ENCODE data around the gene TTC13. TPM values are rescaled to one million over a fixed set of nuclear protein-coding genes. Genes with fewer than 3 reads are reported as not detected.

TTC13 gene
- polyA plus RNA-seq, 1 of the 3 experiments (the other 2 are of a cell fraction) = 5.5 TPM

DNA sequence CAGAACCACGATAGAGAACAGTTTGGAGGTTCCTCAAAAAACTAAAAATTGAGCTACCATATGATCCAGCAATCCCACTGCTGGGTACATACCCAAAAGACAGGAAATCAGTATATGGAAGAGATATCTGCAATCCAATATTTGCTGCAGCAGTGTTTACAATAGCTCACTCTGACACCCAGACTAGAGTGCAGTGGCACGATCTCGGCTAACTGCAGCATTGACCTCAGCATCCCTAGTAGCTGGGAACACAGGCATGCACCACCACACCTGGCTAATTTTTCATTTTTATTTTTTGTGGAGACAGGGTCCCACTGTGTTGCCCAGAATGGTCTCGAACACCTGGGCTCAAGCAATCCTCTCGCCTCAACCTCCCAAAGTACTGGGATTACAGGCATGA lies 13.1 kb downstream of the TTC13 start:
- Histone ChIP-seq H3F3A (replicated peaks; ENCODE audit: insufficient read depth) (no peaks in the 10 kb centered on the region), H3K4me3 (ENCODE audit: low read depth in 2 of 2, low read length in 1 of 2) (no peak overlapping the region), H2AFZ (ENCODE audit: low read depth) (no peak overlapping the region), H3K36me3 (replicated peaks in 1 of 2; ENCODE audit: control insufficient read depth in 1 of 2, insufficient read depth in 2 of 2, low read length in 1 of 2) (no peaks in the 10 kb centered on the region), H3K4me2 (no peak overlapping the region), H4K20me1 (ENCODE audit: insufficient read depth) (no peaks in the 10 kb centered on the region), H3K27ac (ENCODE audit: low read depth in 2 of 2, low read length in 1 of 2) (no peak overlapping the region), H3K4me1 (ENCODE audit: control insufficient read depth in 1 of 2, insufficient read depth in 2 of 2, low read depth in 1 of 2, low read length in 1 of 2) (peaks cover 0 to 4% of the 10 kb centered on the region in 2 experiments; a peak in 2 of 4 replicates), H3K9me2 (no peaks in the 10 kb centered on the region), H3K9me3 (no peaks in the 10 kb centered on the region), H3K79me2 (ENCODE audit: insufficient read depth) (no peaks in the 10 kb centered on the region), H3K27me3 (ENCODE audit: insufficient read depth) (no peaks in the 10 kb centered on the region), H3K9ac (no peak overlapping the region)
- ChIA-PET POLR2A (no interaction called here), CTCF (no interaction called here)
- TF ChIP-seq, protein P1, sequence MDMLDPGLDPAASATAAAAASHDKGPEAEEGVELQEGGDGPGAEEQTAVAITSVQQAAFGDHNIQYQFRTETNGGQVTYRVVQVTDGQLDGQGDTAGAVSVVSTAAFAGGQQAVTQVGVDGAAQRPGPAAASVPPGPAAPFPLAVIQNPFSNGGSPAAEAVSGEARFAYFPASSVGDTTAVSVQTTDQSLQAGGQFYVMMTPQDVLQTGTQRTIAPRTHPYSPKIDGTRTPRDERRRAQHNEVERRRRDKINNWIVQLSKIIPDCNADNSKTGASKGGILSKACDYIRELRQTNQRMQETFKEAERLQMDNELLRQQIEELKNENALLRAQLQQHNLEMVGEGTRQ (IDR thresholded peaks at IDR 0.05; ENCODE audit: borderline replicate concordance, low read depth, low read length) = no peak
- TF ChIP-seq FOXJ3 (CRISPR knock-in tag; IDR thresholded peaks at IDR 0.05) (no peak), TEAD4 (IDR thresholded peaks at IDR 0.05; ENCODE audit: borderline replicate concordance, insufficient read depth) (no peak), NFIC (IDR thresholded peaks at IDR 0.05; ENCODE audit: borderline replicate concordance) (no peak), JUND (IDR thresholded peaks at IDR 0.05) (no peak), EZH2phosphoT487 (IDR thresholded peaks at IDR 0.05; ENCODE audit: borderline replicate concordance, low read depth) (no peak), EP300 (IDR thresholded peaks at IDR 0.05; ENCODE audit: borderline replicate concordance in 1 of 2, low read depth in 1 of 2, low read length in 1 of 2) (no peak)
- TF ChIP-seq, protein P2, sequence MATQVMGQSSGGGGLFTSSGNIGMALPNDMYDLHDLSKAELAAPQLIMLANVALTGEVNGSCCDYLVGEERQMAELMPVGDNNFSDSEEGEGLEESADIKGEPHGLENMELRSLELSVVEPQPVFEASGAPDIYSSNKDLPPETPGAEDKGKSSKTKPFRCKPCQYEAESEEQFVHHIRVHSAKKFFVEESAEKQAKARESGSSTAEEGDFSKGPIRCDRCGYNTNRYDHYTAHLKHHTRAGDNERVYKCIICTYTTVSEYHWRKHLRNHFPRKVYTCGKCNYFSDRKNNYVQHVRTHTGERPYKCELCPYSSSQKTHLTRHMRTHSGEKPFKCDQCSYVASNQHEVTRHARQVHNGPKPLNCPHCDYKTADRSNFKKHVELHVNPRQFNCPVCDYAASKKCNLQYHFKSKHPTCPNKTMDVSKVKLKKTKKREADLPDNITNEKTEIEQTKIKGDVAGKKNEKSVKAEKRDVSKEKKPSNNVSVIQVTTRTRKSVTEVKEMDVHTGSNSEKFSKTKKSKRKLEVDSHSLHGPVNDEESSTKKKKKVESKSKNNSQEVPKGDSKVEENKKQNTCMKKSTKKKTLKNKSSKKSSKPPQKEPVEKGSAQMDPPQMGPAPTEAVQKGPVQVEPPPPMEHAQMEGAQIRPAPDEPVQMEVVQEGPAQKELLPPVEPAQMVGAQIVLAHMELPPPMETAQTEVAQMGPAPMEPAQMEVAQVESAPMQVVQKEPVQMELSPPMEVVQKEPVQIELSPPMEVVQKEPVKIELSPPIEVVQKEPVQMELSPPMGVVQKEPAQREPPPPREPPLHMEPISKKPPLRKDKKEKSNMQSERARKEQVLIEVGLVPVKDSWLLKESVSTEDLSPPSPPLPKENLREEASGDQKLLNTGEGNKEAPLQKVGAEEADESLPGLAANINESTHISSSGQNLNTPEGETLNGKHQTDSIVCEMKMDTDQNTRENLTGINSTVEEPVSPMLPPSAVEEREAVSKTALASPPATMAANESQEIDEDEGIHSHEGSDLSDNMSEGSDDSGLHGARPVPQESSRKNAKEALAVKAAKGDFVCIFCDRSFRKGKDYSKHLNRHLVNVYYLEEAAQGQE (IDR thresholded peaks at IDR 0.05; ENCODE audit: low read depth, low read length) = no peak
- TF ChIP-seq, protein P3, sequence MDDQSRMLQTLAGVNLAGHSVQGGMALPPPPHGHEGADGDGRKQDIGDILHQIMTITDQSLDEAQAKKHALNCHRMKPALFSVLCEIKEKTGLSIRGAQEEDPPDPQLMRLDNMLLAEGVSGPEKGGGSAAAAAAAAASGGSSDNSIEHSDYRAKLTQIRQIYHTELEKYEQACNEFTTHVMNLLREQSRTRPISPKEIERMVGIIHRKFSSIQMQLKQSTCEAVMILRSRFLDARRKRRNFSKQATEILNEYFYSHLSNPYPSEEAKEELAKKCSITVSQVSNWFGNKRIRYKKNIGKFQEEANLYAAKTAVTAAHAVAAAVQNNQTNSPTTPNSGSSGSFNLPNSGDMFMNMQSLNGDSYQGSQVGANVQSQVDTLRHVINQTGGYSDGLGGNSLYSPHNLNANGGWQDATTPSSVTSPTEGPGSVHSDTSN (IDR thresholded peaks at IDR 0.05) = no peak
- DNase-seq = no peak
- WGBS (ENCODE audit: low lambda C conversion rate) = 100% methylated on average over 5 of the region's 5 CpGs

DNA sequence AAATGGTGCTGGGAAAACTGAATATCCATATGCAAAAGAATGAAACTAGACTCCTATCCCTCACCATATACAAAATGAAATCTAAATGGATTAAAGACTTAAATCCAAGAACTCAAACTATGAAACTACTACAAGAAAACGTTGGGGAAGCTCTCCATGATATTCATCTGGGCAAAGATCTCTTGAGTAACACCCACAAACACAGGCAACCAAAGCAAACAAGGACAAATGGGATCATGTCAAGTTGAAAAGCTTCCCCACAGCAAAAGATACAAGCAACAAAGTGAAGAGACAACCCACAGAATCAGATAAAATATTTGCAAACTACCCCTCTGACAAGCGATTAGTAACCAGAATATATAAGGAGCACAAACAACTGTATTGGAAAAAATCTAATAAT lies 13.8 kb downstream of the TTC13 start:
- Histone ChIP-seq H3F3A (replicated peaks; ENCODE audit: insufficient read depth) (no peaks in the 10 kb centered on the region), H3K9me2 (no peaks in the 10 kb centered on the region), H3K9me3 (no peaks in the 10 kb centered on the region), H3K4me2 (no peak overlapping the region), H4K20me1 (ENCODE audit: insufficient read depth) (no peaks in the 10 kb centered on the region), H3K4me3 (ENCODE audit: low read depth in 2 of 2, low read length in 1 of 2) (no peak overlapping the region), H3K4me1 (ENCODE audit: control insufficient read depth in 1 of 2, insufficient read depth in 2 of 2, low read depth in 1 of 2, low read length in 1 of 2) (peaks cover 0 to 4% of the 10 kb centered on the region in 2 experiments; a peak in 2 of 4 replicates), H3K27me3 (ENCODE audit: insufficient read depth) (no peaks in the 10 kb centered on the region), H3K27ac (ENCODE audit: low read depth in 2 of 2, low read length in 1 of 2) (no peak overlapping the region), H3K79me2 (ENCODE audit: insufficient read depth) (no peaks in the 10 kb centered on the region), H2AFZ (ENCODE audit: low read depth) (no peak overlapping the region), H3K36me3 (replicated peaks in 1 of 2; ENCODE audit: control insufficient read depth in 1 of 2, insufficient read depth in 2 of 2, low read length in 1 of 2) (no peaks in the 10 kb centered on the region), H3K9ac (no peak overlapping the region)
- POLR2A ChIA-PET = no interaction called here
- CTCF ChIA-PET = no interaction called here
- no peak for DNase-seq
- 42% methylated on average over 2 of the region's 2 CpGs for WGBS (ENCODE audit: low lambda C conversion rate)
- TF ChIP-seq FOXJ3 (CRISPR knock-in tag; IDR thresholded peaks at IDR 0.05) (no peak), TCF12 (IDR thresholded peaks at IDR 0.05) (no peak), RXRA (IDR thresholded peaks at IDR 0.05; ENCODE audit: borderline replicate concordance, low read depth) (no peak)

Measured in SK-N-SH (cell line).